HG02973 (cell line): Measurements from ENCODE around the gene TAF4B.

ENCODE experiments used
- ATAC-seq: cut with Tn5 transposase; IDR thresholded peaks from one replicate; pipeline ENCODE4 v1.9.1; 2021; ENCODE audit warnings: moderate library complexity; ENCODE audit not compliant: unreplicated experiment

The TAF4B gene

GRCh38 chr18:26304511-26304910 is 78.3 kb downstream of the TAF4B start:
- no peak for ATAC-seq

DNA sequence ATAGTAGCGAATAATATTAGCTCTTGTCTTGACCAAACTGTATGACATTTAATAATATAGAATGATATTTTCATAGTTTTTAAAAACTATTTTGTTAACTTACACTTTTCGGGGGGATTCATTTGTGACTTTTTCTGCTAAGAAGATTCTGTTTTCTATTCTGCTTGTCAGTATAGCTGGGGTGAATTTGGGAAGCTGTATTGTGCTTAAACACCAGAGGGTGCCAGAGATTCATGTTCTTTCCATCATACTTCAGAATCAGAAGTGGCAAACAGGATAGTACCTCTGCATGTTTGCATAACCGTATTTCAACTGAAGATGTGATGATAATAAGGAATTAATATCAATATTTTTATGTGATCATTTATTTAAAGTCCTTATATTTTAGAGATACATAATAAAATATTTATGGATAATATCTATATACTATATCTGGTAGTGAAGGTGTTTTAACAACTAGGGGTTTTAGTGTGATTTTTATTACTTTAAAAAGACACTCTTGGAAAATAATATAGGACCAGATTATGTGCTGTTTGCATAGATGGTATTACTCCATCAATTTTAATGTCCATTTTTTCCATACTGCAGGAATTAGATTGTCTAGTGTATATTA is 81.0 kb downstream of the TAF4B start:
- ATAC-seq, result no peak

DNA sequence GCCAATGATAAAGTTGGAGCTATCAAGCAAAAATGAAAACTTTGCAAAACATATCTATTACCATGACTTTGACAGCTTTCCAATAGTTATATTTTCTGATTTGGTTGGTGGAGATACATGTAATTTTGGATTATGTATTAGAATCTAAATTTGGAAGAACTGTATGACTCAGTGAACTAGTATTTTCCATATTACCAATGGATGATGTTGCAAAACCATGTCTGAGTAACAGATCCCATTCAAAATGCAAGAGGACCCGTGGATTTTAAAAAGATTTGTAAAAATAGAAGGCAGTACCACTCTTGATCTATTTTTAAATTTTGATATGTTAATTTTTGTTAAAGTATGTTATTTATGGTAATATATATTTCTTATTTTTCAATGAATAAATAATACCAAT is 83.0 kb downstream of the TAF4B start:
- ATAC-seq, result no peak

- no peak for ATAC-seq
Measured at GRCh38 chr18:26312199-26312598, 86.0 kb downstream of the TAF4B start.

GRCh38 chr18:26317398-26317797 is 91.2 kb downstream of the TAF4B start:
- no peak for ATAC-seq

DNA sequence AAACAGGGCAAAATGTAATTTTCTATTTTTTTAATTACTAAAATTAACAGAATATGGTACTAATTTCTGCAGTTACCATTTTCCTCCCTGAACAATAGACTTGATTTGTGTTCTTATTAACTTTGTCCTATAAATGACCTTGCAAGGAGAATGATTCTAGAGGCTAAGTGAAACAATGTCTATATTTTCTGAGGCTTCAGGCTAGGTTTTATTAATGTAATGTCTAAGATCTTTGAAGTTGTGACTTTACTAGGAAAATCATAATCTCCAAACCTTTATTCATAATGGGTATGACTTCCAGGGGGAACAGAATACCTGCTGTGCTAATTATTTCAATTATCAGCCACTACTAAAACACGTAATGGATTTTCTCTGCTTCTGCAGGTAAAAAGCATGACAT is 94.4 kb downstream of the TAF4B start:
- ATAC-seq, result no peak

- ATAC-seq, result no peak
Measured at GRCh38 chr18:26322890-26323653, 96.8 kb downstream of the TAF4B start.

- no peak for ATAC-seq
Measured at GRCh38 chr18:26325771-26326170, 99.5 kb downstream of the TAF4B start.

DNA sequence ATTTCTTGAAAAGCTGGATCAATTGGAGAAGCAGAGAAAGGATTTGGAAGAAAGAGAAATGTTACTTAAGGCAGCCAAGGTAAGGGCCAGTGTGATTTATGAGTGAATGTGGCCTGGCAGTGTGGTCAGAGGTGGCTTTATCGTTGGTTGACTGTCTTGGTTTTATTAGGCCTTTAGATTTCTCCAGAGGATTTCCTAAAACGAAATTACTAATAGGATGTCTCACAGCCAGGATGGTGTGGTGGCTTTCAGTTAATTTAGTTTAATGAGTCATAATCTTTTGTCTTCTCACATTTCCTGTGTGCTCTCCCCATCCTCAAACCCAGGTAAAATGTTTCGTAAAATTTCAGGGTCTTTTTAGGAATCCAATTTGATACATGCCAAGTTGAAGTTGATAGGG is 100.8 kb downstream of the TAF4B start:
- no peak for ATAC-seq

GRCh38 chr18:26332991-26333390 is 106.7 kb downstream of the TAF4B start:
- ATAC-seq, result no peak

- ATAC-seq, result no peak
Measured at GRCh38 chr18:26335156-26335555, 108.9 kb downstream of the TAF4B start.

DNA sequence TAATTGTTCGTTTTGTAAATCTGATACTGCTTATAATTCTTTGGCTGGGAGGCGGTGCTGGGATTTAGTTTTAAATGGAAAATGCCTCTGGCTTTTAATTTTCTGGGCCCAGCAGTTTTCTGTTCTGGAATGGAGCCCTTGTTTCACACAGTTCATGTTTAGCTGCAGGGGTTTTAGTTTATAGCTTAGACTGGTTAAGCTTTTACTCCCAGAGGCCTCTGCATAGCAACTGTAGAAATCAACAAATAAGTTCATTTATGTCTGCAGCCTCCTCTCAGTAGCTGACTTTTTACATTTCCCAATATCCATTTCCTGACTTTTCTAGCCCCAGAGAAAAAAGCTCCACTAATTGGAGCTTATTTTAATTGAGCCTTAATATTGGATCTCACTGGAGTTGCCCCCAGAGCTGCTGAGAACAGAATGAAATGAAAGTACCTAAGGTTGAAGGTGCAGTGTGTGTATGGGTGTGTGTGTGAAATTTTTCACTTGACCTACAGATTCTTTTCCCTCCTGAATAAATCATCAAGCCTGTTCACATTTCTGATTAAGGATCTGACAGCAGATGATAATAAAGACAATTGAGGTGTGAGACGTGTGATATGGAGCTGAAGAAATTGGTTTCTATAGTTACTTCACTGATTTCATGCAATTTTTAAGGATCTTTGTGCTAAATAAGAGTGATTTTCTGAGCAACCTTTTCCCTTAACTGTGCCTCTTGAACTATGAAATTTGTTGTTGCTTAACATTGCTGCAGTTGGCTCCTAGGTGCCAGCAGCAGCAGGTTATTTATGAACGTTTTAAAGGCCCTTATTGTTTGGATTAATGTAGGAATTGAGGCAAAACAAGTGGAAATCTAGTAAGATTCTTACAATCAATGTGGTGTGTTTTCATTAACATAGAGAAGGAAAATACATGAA is 109.6 kb downstream of the TAF4B start:
- no peak for ATAC-seq

GRCh38 chr18:26336572-26336971 is 110.3 kb downstream of the TAF4B start:
- no peak for ATAC-seq

DNA sequence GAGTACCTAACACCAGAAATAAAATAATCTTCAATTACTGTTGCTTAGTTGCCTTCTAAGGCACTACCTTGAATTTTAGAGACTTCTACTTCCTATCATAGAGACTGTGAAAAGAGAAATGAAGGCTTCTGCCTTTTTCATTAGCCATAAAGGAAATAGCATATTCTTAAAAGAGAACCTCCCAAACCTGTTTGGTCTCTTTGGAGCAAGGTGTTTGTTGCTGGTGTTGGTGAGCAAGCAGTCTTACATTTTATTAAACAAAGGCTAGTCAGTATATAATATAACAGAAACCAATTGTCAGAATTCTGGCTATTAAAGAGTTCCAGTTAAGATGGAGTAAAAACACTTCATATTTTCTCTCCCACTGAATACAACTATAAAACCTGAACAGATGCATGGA is 116.4 kb downstream of the TAF4B start:
- ATAC-seq, result no peak

- ATAC-seq, result no peak
Measured at GRCh38 chr18:26350961-26351360, 124.7 kb downstream of the TAF4B start.

DNA sequence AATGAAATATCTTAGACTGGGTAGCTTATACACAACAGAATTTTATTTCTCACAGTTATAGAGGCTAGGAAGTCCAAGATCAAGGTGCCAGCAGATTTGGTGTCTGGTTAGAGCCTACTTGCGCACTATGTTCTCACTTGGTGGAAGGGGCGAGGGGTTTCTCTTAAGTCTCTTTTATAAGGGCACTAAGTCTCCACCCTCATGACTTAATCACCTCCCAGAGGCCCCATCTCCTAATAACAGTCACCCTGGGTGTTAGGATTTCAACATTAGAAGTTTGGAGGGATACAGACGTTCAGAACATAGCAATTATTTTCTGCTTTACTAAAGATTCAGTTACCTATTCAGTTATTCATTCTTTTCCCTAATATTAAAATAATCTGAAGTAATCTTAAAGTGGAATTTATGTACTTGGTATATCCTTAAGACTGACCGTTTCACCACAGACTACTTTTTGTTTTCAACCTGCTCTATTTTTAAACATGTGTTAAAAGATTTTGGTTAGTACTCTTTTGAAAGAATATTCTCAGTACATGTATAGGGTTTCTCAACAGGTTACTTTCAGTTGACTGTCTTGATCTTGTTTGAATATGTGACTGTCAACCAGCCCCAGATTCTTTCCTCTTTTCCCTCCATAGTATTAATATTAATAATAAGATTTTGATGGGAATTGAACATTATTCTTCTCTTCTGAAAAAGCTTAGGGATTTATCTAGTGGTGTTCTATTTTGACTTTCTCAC is 130.0 kb downstream of the TAF4B start:
- peak; percentile 40 for ATAC-seq

- ATAC-seq, result no peak
Measured at GRCh38 chr18:26357960-26358359, 131.7 kb downstream of the TAF4B start.

DNA sequence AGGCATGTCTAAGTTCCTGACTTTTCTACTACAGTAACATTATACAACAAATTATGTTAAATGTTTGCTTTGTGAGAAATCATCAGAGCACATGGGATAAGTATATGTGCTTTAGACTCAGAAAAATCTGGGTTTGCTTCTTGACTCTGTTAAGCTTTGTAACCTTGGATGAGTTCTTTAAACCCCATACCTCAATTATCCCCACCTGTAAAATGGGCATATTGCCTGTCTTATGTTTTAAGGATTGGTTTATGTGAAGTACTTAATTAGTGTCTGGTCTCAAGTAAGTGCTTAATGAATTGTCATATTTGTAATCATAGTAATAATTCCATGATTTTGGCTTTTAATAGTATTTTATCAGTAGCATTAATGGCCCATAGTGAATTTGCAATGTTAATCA is 135.8 kb downstream of the TAF4B start:
- no peak for ATAC-seq

DNA sequence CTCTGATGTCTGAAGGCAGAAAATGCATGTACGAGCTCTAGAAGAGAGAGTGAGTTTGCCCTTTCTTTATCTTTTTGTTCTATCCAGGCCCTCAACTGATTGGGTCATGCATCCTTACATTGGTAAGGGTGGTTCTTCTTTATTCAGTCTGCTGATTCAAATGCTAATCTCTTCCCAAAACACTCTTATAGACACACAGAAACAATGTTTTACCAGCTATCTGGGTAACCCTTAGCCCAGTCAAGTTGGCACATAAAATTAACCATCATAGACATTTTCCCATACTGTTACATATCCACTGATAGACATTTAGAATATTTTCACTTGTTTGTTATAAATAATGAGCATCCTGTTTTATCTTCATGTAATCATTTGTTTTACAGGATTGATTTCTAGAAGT is 141.2 kb downstream of the TAF4B start:
- ATAC-seq, result no peak

GRCh38 chr18:26370037-26370436 is 143.8 kb downstream of the TAF4B start:
- ATAC-seq, result no peak

- ATAC-seq, result no peak
Measured at GRCh38 chr18:26376105-26376504, 149.9 kb downstream of the TAF4B start.
